Measurements from ENCODE around the gene SPDYE4.

Gene SPDYE4

DNA sequence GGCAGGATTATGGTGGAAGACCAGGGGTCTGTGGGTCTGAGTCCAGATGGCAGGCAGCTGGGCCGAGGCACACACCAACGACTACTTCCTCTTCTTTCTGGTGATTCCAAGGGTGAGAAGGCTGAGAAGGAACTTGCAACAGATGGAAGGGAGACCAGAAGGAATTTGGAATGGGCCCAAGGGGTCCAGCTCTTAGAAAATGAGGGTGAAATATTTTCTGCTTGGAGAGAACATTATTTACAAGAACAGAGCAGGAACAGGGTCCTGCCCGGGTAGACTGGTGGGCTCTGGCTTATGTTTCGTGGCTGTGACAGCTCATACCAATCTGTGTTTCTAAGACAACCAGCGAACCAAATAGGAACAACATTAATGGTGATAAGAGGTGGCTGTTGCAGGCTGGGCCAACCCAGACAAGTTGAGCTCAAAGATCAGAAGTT lies 50.3 kb downstream of the SPDYE4 start:
- DNase-seq, result no peak

DNA sequence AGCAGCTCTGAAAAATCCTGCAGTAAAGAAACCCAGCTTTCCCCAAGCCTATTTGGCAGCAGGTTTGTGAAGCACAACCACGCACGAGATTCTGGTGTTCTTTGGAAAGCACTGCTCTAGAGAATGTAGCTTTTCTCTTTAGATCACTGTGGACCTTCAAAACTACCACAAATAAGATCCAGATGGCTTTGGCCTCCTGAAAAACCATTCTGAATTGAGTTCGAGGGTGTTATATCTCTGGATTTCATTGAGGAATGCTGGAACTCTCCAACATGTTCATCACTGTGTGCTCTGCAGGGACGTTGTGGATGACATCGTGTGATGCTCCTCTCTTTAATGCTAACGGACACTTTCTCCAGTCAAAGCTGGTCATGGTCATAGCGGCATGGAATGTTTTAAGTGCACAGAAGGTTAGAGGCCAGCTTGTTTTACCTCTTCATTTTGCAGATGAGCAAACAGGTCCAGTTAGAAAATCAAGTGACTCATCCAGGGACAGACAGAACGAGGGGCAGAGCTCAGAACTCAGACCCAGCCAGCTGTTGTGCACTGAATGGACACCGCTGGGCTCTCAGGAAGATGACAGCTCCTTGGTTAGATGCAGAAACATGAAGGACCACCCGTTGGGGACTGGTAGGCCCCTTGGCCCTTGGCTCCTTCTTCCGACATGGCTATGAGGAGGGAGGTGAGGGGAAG lies 50.9 kb downstream of the SPDYE4 start:
- DNase-seq, result no peak

DNA sequence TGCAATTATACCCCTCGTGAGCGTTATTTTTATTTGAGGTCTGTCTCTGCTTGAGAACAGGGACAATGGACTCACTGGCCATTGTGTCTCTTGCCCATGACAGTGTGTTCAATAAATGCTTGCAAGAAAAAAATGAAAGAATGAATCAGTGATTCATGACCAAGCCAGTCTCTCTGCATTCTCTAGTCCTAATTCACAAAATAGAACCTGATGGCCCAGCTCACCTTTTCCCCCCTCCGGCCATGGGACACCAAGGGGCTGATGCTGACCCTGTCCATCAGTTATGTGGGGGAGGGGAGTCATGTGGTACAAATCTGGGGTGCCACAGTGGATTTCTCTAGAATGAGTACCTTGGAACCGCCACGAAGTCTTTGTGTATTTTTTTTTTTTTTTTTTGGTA lies 51.9 kb downstream of the SPDYE4 start:
- DNase-seq, result no peak

DNA sequence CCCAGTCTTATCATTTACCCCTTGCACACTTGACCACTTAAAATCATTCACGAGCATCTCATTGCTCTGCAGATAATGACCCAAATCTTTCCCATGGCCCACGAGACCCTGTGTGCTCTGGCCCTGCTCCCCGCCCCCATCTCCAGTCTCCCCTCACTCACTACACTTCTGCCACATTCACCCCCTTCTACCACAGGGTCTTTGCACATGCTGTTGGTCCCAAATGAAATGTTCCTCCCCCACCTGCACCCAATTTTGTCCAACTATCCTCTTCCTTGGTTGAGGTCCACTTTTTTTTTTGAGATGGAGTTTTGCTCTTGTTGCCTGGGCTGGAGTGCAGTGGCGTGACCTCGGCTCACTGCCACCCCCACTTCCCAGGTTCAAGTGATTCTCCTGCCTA lies 52.9 kb downstream of the SPDYE4 start:
- no peak for DNase-seq

DNA sequence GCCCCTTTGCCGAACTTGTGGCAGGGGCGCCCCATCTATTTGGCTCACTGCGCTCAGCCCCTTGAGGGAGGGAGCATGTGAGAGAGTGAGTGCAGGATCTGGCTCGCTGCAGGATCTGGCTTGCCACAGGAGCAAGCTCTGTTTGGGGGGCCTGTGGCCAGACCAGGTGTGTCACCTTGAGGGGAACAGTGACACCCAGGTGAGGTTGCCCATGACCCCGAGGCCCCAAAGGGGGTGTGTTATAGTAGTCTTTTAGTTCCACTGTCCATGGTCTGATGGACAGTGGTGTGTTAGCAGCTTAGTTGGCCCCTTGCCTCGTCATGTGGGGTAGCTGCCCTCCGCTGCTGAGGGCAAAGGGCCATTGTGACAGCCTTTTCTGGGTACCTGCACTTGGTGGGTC lies 55.3 kb downstream of the SPDYE4 start:
- no peak for DNase-seq

DNA sequence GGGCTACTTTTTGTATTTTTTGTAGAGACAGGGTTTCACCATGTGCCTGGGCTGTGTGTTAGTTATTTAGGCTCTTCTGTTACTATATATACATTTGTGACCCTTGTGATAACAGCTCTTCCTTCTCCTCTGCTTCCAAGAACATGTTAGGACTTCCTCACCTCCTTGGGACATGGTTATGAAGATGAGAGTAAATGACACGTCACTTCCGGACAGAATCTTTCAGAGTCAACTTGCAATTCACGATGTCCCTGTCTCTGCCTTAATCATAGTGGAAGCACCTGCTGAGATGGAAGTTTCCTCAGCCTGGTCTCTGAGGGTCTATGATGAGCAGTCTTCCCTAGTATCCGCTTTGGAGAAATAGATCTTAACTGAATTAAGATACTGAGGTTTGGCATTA lies 56.6 kb downstream of the SPDYE4 start:
- DNase-seq, result no peak

DNA sequence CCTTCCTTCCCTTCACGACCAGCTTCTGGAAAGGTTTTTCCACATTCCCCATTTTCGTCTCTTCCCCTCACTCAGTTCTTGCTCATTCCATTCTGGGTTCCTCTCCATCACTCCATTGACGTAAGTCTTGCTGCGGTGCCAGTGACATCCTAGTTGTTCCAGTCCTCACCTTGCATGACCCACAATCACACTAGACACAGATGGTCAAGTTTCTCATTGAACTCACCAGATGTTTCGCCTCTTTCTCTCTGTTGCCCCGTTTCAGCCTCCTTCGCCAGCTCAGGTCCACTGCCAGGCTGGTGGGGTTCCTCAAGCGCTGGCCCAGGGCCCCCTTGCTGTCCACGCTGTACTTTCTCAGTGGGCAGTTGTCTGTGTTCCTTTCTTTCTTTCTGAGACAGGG lies 57.1 kb downstream of the SPDYE4 start:
- DNase-seq, result no peak

Measured in NCI-H1930 (cell line).